NB4 (cell line): ENCODE measurements around the gene PRPF19.

Source experiments
- DNase-seq: peaks from one replicate; pipeline ENCODE4 v3.0.0; 2010; ENCODE audit warnings: low read depth
- H3K4me3 ChIP-seq: one replicate; pipeline ENCODE4 v1.5.1; 2011; ENCODE audit warnings: mild to moderate bottlenecking, low read depth, low read length, moderate library complexity
- CTCF ChIP-seq: IDR thresholded peaks from one replicate; pipeline ENCODE4 v1.5.1; 2012; ENCODE audit warnings: low read depth, low read length
- MYC ChIP-seq: IDR thresholded peaks from 2 replicates; pipeline ENCODE4 v1.6.1; 2011; ENCODE audit warnings: low read depth, low read length
- POLR2A ChIP-seq: IDR thresholded peaks from 2 replicates; pipeline ENCODE4 v1.6.1; 2011; ENCODE audit warnings: mild to moderate bottlenecking; ENCODE audit not compliant: insufficient read length; ENCODE audit errors: extremely low read depth
- TF ChIP-seq, protein P1 (sequence below): IDR thresholded peaks from 2 replicates; pipeline ENCODE4 v1.6.1; 2011; ENCODE audit warnings: low read depth, low read length

The PRPF19 gene

GRCh38 chr11:60941371-60942119, 35.2 kb upstream of the PRPF19 start:
- TF ChIP-seq, protein P1, sequence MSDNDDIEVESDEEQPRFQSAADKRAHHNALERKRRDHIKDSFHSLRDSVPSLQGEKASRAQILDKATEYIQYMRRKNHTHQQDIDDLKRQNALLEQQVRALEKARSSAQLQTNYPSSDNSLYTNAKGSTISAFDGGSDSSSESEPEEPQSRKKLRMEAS = no peak
- no peak for TF ChIP-seq POLR2A
- TF ChIP-seq CTCF = no peak
- TF ChIP-seq MYC = no peak
- DNase-seq = no peak
- H3K4me3 ChIP-seq = no peak overlapping the region

GRCh38 chr11:60939855-60940254, 33.5 kb upstream of the PRPF19 start:
- no peak overlapping the region for H3K4me3 ChIP-seq
- no peak for DNase-seq
- TF ChIP-seq, protein P1 = no peak
- no peak for TF ChIP-seq POLR2A
- no peak for TF ChIP-seq CTCF
- TF ChIP-seq MYC = no peak

- H3K4me3 ChIP-seq = no peak overlapping the region
- DNase-seq = no peak
- TF ChIP-seq MYC (no peak), POLR2A (no peak), CTCF (no peak)
- TF ChIP-seq, protein P1 = no peak
Measured at GRCh38 chr11:60939301-60939700, 32.9 kb upstream of the PRPF19 start.

GRCh38 chr11:60938500-60938899, 32.1 kb upstream of the PRPF19 start:
- TF ChIP-seq, protein P1 = no peak
- TF ChIP-seq POLR2A = no peak
- TF ChIP-seq CTCF = no peak
- no peak for TF ChIP-seq MYC
- DNase-seq = no peak
- no peak overlapping the region for H3K4me3 ChIP-seq

GRCh38 chr11:60937811-60938210, 31.4 kb upstream of the PRPF19 start:
- no peak for TF ChIP-seq POLR2A
- no peak for TF ChIP-seq MYC
- TF ChIP-seq CTCF = no peak
- TF ChIP-seq, protein P1 = no peak
- no peak overlapping the region for H3K4me3 ChIP-seq
- no peak for DNase-seq
